Measurements from ENCODE around the gene SERINC5. TPM values are rescaled to one million over a fixed set of nuclear protein-coding genes. Genes with fewer than 3 reads are reported as not detected.

The SERINC5 gene
- total RNA-seq, 2 donors from 2014 or later: 134 to 183 TPM

- peak overlapping the region; percentile 60 for H3K27ac ChIP-seq (ENCODE audit: low read depth, low read length)
- peaks cover 48% of the 10 kb centered on the region for H3K36me3 ChIP-seq (ENCODE audit: control insufficient read depth, insufficient read depth, low read length)
- H3K4me3 ChIP-seq (ENCODE audit: low read length): peak overlapping the region; percentile 57
- H3K27me3 Mint-ChIP-seq (ENCODE audit: insufficient read depth): no peaks in the 10 kb centered on the region
- peaks cover 38% of the 10 kb centered on the region for H3K4me1 Mint-ChIP-seq
- peaks cover 15% of the 10 kb centered on the region for H3K4me1 ChIP-seq (ENCODE audit: control insufficient read depth, insufficient read depth, low read length)
- 40 to 73% methylated on average over 1 to 2 of the region's 2 CpGs for WGBS, 2 experiments (ENCODE audit: insufficient coverage in 1 of 2, insufficient read length in 1 of 2)
- H3K27me3 ChIP-seq (ENCODE audit: control insufficient read depth, insufficient read depth, low read length, poor library complexity, severe bottlenecking): no peaks in the 10 kb centered on the region
- TF ChIP-seq, protein P1, sequence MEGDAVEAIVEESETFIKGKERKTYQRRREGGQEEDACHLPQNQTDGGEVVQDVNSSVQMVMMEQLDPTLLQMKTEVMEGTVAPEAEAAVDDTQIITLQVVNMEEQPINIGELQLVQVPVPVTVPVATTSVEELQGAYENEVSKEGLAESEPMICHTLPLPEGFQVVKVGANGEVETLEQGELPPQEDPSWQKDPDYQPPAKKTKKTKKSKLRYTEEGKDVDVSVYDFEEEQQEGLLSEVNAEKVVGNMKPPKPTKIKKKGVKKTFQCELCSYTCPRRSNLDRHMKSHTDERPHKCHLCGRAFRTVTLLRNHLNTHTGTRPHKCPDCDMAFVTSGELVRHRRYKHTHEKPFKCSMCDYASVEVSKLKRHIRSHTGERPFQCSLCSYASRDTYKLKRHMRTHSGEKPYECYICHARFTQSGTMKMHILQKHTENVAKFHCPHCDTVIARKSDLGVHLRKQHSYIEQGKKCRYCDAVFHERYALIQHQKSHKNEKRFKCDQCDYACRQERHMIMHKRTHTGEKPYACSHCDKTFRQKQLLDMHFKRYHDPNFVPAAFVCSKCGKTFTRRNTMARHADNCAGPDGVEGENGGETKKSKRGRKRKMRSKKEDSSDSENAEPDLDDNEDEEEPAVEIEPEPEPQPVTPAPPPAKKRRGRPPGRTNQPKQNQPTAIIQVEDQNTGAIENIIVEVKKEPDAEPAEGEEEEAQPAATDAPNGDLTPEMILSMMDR (conservative IDR thresholded peaks at IDR 0.05): no peak
- peaks cover 33% of the 10 kb centered on the region for H3K9me3 Mint-ChIP-seq
- H3K36me3 Mint-ChIP-seq (ENCODE audit: low read depth): peaks cover 46% of the 10 kb centered on the region
- peaks cover 41% of the 10 kb centered on the region for H3K9me3 ChIP-seq (ENCODE audit: control insufficient read depth, low read length)
- DNase-seq: no peak
- no peak overlapping the region for H3K4me3 Mint-ChIP-seq
- peak overlapping the region; percentile 48 for H3K9ac ChIP-seq (ENCODE audit: extremely low read depth, low read length, poor library complexity, severe bottlenecking)
- peak overlapping the region; percentile 53 for H3K27ac Mint-ChIP-seq
Observed at GRCh38 chr5:80246001-80246758, 9.7 kb downstream of the SERINC5 start.

DNA sequence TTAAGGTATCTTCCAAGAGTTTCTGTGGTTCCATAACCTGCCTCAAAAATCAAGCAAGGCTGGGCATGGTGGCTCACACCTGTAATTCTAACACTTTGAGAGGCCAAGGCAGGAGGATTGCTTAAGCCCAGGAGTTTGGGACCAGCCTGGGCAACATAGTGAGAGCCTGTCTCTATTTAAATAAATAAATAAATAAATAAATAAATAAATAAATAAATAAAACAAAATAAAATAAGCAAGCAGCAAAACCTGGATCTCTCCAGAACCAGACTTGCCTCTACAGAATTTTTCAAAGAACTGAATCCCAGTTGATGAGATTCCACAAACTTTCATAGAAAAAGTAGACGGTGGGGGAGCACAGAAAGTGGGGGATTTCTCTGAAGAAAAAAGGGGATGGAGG lies 12.3 kb downstream of the SERINC5 start:
- TF ChIP-seq, protein P1 (conservative IDR thresholded peaks at IDR 0.05): no peak
- peaks cover 15% of the 10 kb centered on the region for H3K4me1 ChIP-seq (ENCODE audit: control insufficient read depth, insufficient read depth, low read length)
- peaks cover 32% of the 10 kb centered on the region for H3K4me1 Mint-ChIP-seq

GRCh38 chr5:80242849-80243248 lies 13.0 kb downstream of the SERINC5 start:
- peak overlapping the region; percentile 68 for H3K4me3 ChIP-seq (ENCODE audit: low read length)
- no peak overlapping the region for H3K9ac ChIP-seq (ENCODE audit: extremely low read depth, low read length, poor library complexity, severe bottlenecking)
- H3K9me3 ChIP-seq (ENCODE audit: control insufficient read depth, low read length): peaks cover 50% of the 10 kb centered on the region
- H3K27me3 ChIP-seq (ENCODE audit: control insufficient read depth, insufficient read depth, low read length, poor library complexity, severe bottlenecking): no peaks in the 10 kb centered on the region
- Mint-ChIP-seq H3K27me3 (ENCODE audit: insufficient read depth) (no peaks in the 10 kb centered on the region), H3K9me3 (peaks cover 36% of the 10 kb centered on the region), H3K4me1 (peaks cover 29% of the 10 kb centered on the region), H3K27ac (no peak overlapping the region), H3K36me3 (ENCODE audit: low read depth) (peaks cover 46% of the 10 kb centered on the region), H3K4me3 (no peak overlapping the region)
- peaks cover 58% of the 10 kb centered on the region for H3K36me3 ChIP-seq (ENCODE audit: control insufficient read depth, insufficient read depth, low read length)
- no peak overlapping the region for H3K27ac ChIP-seq (ENCODE audit: low read depth, low read length)
- 95 to 100% methylated on average over 3 of the region's 3 CpGs for WGBS, 2 experiments (ENCODE audit: insufficient coverage in 1 of 2, insufficient read length in 1 of 2)
- H3K4me1 ChIP-seq (ENCODE audit: control insufficient read depth, insufficient read depth, low read length): peaks cover 13% of the 10 kb centered on the region
- no peak for DNase-seq
- TF ChIP-seq, protein P1 (conservative IDR thresholded peaks at IDR 0.05): no peak

More for the DNA sequence above, 12.3 kb downstream of the SERINC5 start:
- peaks cover 50% of the 10 kb centered on the region for H3K9me3 ChIP-seq (ENCODE audit: control insufficient read depth, low read length)
- Mint-ChIP-seq H3K9me3 (peaks cover 36% of the 10 kb centered on the region), H3K27me3 (ENCODE audit: insufficient read depth) (no peaks in the 10 kb centered on the region), H3K4me3 (no peak overlapping the region), H3K36me3 (ENCODE audit: low read depth) (peaks cover 50% of the 10 kb centered on the region), H3K27ac (no peak overlapping the region)
- no peak overlapping the region for H3K27ac ChIP-seq (ENCODE audit: low read depth, low read length)
- no peak for DNase-seq
- peaks cover 63% of the 10 kb centered on the region for H3K36me3 ChIP-seq (ENCODE audit: control insufficient read depth, insufficient read depth, low read length)
- peak overlapping the region; percentile 68 for H3K4me3 ChIP-seq (ENCODE audit: low read length)
- no peaks in the 10 kb centered on the region for H3K27me3 ChIP-seq (ENCODE audit: control insufficient read depth, insufficient read depth, low read length, poor library complexity, severe bottlenecking)
- 100% methylated on average over 1 of the region's 1 CpG for WGBS, 2 experiments (ENCODE audit: insufficient coverage in 1 of 2, insufficient read length in 1 of 2)
- H3K9ac ChIP-seq (ENCODE audit: extremely low read depth, low read length, poor library complexity, severe bottlenecking): no peak overlapping the region

Measured in endodermal cell (in vitro differentiated cells).